Endodermal cell (in vitro differentiated cells): Measurements from ENCODE around the gene IL1RAP. TPM values are rescaled to one million over a fixed set of nuclear protein-coding genes. Genes with fewer than 3 reads are reported as not detected.

Source experiments
- DNase-seq: peaks from one replicate; pipeline ENCODE4 v3.0.0-alpha.2; 2017
- H3K27ac ChIP-seq: 2 replicates; pipeline ENCODE4 v1.5.1; 2013; ENCODE audit warnings: mild to moderate bottlenecking, low read depth, low read length, moderate library complexity
- H3K27me3 ChIP-seq: 2 replicates; pipeline ENCODE4 v1.6.1; 2013; ENCODE audit warnings: mild to moderate bottlenecking, low read length, moderate library complexity; ENCODE audit not compliant: insufficient read depth, control insufficient read depth, poor library complexity, severe bottlenecking
- H3K36me3 ChIP-seq: 2 replicates; pipeline ENCODE4 v1.7.0; 2013; ENCODE audit warnings: mild to moderate bottlenecking, low read length, moderate library complexity; ENCODE audit not compliant: control insufficient read depth, insufficient read depth
- H3K4me1 ChIP-seq: one replicate; pipeline ENCODE4 v1.7.0; 2013; ENCODE audit warnings: low read length; ENCODE audit not compliant: control insufficient read depth, insufficient read depth
- H3K4me3 ChIP-seq: 2 replicates; pipeline ENCODE4 v1.5.1; 2013; ENCODE audit warnings: mild to moderate bottlenecking, low read length, moderate library complexity
- H3K9ac ChIP-seq: 2 replicates; pipeline ENCODE4 v1.6.1; 2013; ENCODE audit warnings: mild to moderate bottlenecking, low read length, moderate library complexity; ENCODE audit not compliant: poor library complexity, severe bottlenecking; ENCODE audit errors: extremely low read depth
- H3K9me3 ChIP-seq: 2 replicates; pipeline ENCODE4 v1.6.1; 2013; ENCODE audit warnings: mild to moderate bottlenecking, low read length, moderate library complexity; ENCODE audit not compliant: control insufficient read depth
- H3K27ac Mint-ChIP-seq: 2 replicates; pipeline ENCODE4 v1.8.0; 2020; ENCODE audit warnings: mixed read lengths
- H3K27me3 Mint-ChIP-seq: 2 replicates; pipeline ENCODE4 v1.8.0; 2021; ENCODE audit warnings: mild to moderate bottlenecking, mixed read lengths; ENCODE audit not compliant: insufficient read depth
- H3K36me3 Mint-ChIP-seq: 2 replicates; pipeline ENCODE4 v1.8.0; 2020; ENCODE audit warnings: low read depth, mixed read lengths
- H3K4me1 Mint-ChIP-seq: 2 replicates; pipeline ENCODE4 v1.8.0; 2020; ENCODE audit warnings: mixed read lengths
- H3K4me3 Mint-ChIP-seq: 2 replicates; pipeline ENCODE4 v1.8.0; 2020; ENCODE audit warnings: mild to moderate bottlenecking, moderate library complexity, mixed read lengths
- H3K9me3 Mint-ChIP-seq: 2 replicates; pipeline ENCODE4 v1.8.0; 2020; ENCODE audit warnings: mild to moderate bottlenecking, mixed read lengths
- WGBS, 2 experiments: methylation state at CpG; one replicate each; pipeline versions ENCODE4 v1.1.5 to v1.1.7; 2013; ENCODE audit warnings: missing lambda C conversion rate in 2 of 2, mixed read lengths in 1 of 2; ENCODE audit not compliant: insufficient coverage in 1 of 2, insufficient read length in 1 of 2; 5-methylcytosine and 5-hydroxymethylcytosine counted together
- total RNA-seq, 2 donors: library from RNA; stranded (reverse); fragmentation: NEBNext Ultra II Directional in 1 of 2; extraction: Animal tissue kit (Norgen Biotek cat#: 25700) in 1 of 2; gene quantifications; 2 replicates in 1 of 2; 3 replicates in 1 of 2; pipeline ENCODE4 v1.2.1, GENCODE V29; 2021
- TF ChIP-seq, protein P1 (sequence below): fragments of 200-600 bp; sonication (generic); conservative IDR thresholded peaks from 2 replicates; pipeline ENCODE4 v1.5.0; 2021; ENCODE audit warnings: antibody characterized with exemption, mild to moderate bottlenecking

Gene IL1RAP
- total RNA-seq, 2 donors from 2014 or later = 2.6 to 6.0 TPM

DNA sequence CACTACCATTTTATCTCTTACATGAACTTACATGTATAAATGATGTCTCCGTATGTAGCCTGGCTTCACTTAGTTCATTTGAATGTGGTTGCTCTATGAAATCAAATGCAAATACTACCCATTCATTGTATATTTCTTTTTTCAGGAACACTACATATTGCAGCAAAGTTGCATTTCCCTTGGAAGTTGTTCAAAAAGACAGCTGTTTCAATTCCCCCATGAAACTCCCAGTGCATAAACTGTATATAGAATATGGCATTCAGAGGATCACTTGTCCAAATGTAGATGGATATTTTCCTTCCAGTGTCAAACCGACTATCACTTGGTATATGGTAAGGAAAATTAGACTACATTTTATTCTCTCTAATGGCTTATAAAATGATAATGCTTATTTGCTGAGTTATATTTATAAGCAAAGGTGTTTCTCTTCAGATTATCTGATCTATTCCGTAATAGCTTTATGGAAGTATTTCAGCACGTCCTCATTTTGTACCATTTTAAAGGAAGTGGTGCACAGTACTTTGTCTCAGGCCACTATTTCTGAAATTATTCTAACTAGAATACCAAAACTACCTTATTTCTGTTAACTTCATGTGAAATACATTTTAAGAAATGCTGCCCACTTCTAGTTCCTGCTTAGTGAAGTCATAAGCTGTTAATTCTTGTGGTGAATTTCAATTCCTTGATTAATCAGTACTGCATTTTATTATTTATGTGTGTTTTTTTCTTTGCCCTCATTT is 95.1 kb downstream of the IL1RAP start:
- Histone ChIP-seq H3K9me3 (no peaks in the 10 kb centered on the region), H3K27ac (no peak overlapping the region), H3K4me1 (no peaks in the 10 kb centered on the region), H3K9ac (no peak overlapping the region), H3K36me3 (no peaks in the 10 kb centered on the region), H3K4me3 (no peak overlapping the region), H3K27me3 (no peaks in the 10 kb centered on the region)
- Mint-ChIP-seq H3K4me3 (no peak overlapping the region), H3K27me3 (no peaks in the 10 kb centered on the region), H3K9me3 (peaks cover 3% of the 10 kb centered on the region), H3K27ac (no peak overlapping the region), H3K4me1 (no peaks in the 10 kb centered on the region), H3K36me3 (peaks cover 5% of the 10 kb centered on the region)
- DNase-seq = no peak
- TF ChIP-seq, protein P1, sequence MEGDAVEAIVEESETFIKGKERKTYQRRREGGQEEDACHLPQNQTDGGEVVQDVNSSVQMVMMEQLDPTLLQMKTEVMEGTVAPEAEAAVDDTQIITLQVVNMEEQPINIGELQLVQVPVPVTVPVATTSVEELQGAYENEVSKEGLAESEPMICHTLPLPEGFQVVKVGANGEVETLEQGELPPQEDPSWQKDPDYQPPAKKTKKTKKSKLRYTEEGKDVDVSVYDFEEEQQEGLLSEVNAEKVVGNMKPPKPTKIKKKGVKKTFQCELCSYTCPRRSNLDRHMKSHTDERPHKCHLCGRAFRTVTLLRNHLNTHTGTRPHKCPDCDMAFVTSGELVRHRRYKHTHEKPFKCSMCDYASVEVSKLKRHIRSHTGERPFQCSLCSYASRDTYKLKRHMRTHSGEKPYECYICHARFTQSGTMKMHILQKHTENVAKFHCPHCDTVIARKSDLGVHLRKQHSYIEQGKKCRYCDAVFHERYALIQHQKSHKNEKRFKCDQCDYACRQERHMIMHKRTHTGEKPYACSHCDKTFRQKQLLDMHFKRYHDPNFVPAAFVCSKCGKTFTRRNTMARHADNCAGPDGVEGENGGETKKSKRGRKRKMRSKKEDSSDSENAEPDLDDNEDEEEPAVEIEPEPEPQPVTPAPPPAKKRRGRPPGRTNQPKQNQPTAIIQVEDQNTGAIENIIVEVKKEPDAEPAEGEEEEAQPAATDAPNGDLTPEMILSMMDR = no peak
- 89 to 96% methylated on average over 1 to 3 of the region's 4 CpGs for WGBS, 2 experiments

- Histone ChIP-seq H3K9ac (no peak overlapping the region), H3K4me3 (no peak overlapping the region), H3K4me1 (no peaks in the 10 kb centered on the region), H3K9me3 (no peaks in the 10 kb centered on the region), H3K36me3 (no peaks in the 10 kb centered on the region), H3K27ac (no peak overlapping the region), H3K27me3 (no peaks in the 10 kb centered on the region)
- 80% methylated on average over 7 to 11 of the region's 11 CpGs for WGBS, 2 experiments
- Mint-ChIP-seq H3K4me1 (no peaks in the 10 kb centered on the region), H3K9me3 (no peaks in the 10 kb centered on the region), H3K27ac (no peak overlapping the region), H3K27me3 (no peaks in the 10 kb centered on the region), H3K36me3 (no peaks in the 10 kb centered on the region), H3K4me3 (no peak overlapping the region)
- TF ChIP-seq, protein P1 = no peak
- DNase-seq = no peak
These were observed 100.6 kb downstream of the IL1RAP start for GRCh38 chr3:190614226-190615059.

GRCh38 chr3:190615060-190615384 is 101.1 kb downstream of the IL1RAP start:
- H3K36me3 Mint-ChIP-seq = no peaks in the 10 kb centered on the region
- Histone ChIP-seq H3K27me3 (no peaks in the 10 kb centered on the region), H3K4me3 (no peak overlapping the region), H3K27ac (no peak overlapping the region), H3K9ac (no peak overlapping the region), H3K9me3 (no peaks in the 10 kb centered on the region), H3K4me1 (no peaks in the 10 kb centered on the region), H3K36me3 (no peaks in the 10 kb centered on the region)
- no peak overlapping the region for H3K27ac Mint-ChIP-seq
- no peak overlapping the region for H3K4me3 Mint-ChIP-seq
- H3K27me3 Mint-ChIP-seq = no peaks in the 10 kb centered on the region
- TF ChIP-seq, protein P1 = no peak
- no peaks in the 10 kb centered on the region for H3K9me3 Mint-ChIP-seq
- 67% methylated on average over 1 of the region's 1 CpG; no CpG with 5 or more reads in 1 of the 2 experiments for WGBS, 2 experiments
- DNase-seq = no peak
- no peaks in the 10 kb centered on the region for H3K4me1 Mint-ChIP-seq
